ENCODE results near the gene MAP2K5.

- TF ChIP-seq EZH2 (IDR thresholded peaks at IDR 0.05), result no peak
- no peak for TF ChIP-seq POLR2AphosphoS5 (IDR thresholded peaks at IDR 0.05; ENCODE audit: borderline replicate concordance, low read depth, low read length)
- TF ChIP-seq FOXP2 (optimal IDR thresholded peaks at IDR 0.05; ENCODE audit: control extremely low read depth, extremely low read length, insufficient read depth), result no peak
Measured at GRCh38 chr15:67722030-67722817, 179.7 kb downstream of the MAP2K5 start.

All from SK-N-MC (cell line).